ENCODE data around the gene CHRD. TPM values are rescaled to one million over a fixed set of nuclear protein-coding genes. Genes with fewer than 3 reads are reported as not detected.

The CHRD gene
- total RNA-seq, 1 experiment from 2014 or later: 2.7 TPM

DNA sequence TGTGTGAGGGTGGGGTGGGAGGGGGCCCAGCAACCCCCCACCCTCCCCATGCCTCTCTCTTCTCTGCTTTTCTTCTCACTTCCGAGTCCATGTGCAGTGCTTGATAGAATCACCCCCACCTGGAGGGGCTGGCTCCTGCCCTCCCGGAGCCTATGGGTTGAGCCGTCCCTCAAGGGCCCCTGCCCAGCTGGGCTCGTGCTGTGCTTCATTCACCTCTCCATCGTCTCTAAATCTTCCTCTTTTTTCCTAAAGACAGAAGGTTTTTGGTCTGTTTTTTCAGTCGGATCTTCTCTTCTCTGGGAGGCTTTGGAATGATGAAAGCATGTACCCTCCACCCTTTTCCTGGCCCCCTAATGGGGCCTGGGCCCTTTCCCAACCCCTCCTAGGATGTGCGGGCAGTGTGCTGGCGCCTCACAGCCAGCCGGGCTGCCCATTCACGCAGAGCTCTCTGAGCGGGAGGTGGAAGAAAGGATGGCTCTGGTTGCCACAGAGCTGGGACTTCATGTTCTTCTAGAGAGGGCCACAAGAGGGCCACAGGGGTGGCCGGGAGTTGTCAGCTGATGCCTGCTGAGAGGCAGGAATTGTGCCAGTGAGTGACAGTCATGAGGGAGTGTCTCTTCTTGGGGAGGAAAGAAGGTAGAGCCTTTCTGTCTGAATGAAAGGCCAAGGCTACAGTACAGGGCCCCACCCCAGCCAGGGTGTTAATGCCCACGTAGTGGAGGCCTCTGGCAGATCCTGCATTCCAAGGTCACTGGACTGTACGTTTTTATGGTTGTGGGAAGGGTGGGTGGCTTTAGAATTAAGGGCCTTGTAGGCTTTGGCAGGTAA, 34.3 kb upstream of the CHRD start (continued):
- TF ChIP-seq NFATC4 (CRISPR knock-in tag; IDR thresholded peaks at IDR 0.05) (no peak), FOXP1 (CRISPR knock-in tag; IDR thresholded peaks at IDR 0.05; ENCODE audit: borderline replicate concordance) (0 out of 2 replicates have a peak, but pooled peaks have one; percentile 27), ZNF396 (CRISPR knock-in tag; IDR thresholded peaks at IDR 0.05; ENCODE audit: borderline replicate concordance) (no peak), HMGA2 (CRISPR knock-in tag; IDR thresholded peaks at IDR 0.05) (no peak)
- TF ChIP-seq, protein P1, sequence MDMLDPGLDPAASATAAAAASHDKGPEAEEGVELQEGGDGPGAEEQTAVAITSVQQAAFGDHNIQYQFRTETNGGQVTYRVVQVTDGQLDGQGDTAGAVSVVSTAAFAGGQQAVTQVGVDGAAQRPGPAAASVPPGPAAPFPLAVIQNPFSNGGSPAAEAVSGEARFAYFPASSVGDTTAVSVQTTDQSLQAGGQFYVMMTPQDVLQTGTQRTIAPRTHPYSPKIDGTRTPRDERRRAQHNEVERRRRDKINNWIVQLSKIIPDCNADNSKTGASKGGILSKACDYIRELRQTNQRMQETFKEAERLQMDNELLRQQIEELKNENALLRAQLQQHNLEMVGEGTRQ (CRISPR knock-in tag; IDR thresholded peaks at IDR 0.05): peak; percentile 53
- TF ChIP-seq, protein P2, sequence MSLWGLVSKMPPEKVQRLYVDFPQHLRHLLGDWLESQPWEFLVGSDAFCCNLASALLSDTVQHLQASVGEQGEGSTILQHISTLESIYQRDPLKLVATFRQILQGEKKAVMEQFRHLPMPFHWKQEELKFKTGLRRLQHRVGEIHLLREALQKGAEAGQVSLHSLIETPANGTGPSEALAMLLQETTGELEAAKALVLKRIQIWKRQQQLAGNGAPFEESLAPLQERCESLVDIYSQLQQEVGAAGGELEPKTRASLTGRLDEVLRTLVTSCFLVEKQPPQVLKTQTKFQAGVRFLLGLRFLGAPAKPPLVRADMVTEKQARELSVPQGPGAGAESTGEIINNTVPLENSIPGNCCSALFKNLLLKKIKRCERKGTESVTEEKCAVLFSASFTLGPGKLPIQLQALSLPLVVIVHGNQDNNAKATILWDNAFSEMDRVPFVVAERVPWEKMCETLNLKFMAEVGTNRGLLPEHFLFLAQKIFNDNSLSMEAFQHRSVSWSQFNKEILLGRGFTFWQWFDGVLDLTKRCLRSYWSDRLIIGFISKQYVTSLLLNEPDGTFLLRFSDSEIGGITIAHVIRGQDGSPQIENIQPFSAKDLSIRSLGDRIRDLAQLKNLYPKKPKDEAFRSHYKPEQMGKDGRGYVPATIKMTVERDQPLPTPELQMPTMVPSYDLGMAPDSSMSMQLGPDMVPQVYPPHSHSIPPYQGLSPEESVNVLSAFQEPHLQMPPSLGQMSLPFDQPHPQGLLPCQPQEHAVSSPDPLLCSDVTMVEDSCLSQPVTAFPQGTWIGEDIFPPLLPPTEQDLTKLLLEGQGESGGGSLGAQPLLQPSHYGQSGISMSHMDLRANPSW (CRISPR knock-in tag; conservative IDR thresholded peaks at IDR 0.05; ENCODE audit: low read depth): no peak
- TF ChIP-seq, protein P3, sequence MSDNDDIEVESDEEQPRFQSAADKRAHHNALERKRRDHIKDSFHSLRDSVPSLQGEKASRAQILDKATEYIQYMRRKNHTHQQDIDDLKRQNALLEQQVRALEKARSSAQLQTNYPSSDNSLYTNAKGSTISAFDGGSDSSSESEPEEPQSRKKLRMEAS (CRISPR knock-in tag; IDR thresholded peaks at IDR 0.05): no peak

DNA sequence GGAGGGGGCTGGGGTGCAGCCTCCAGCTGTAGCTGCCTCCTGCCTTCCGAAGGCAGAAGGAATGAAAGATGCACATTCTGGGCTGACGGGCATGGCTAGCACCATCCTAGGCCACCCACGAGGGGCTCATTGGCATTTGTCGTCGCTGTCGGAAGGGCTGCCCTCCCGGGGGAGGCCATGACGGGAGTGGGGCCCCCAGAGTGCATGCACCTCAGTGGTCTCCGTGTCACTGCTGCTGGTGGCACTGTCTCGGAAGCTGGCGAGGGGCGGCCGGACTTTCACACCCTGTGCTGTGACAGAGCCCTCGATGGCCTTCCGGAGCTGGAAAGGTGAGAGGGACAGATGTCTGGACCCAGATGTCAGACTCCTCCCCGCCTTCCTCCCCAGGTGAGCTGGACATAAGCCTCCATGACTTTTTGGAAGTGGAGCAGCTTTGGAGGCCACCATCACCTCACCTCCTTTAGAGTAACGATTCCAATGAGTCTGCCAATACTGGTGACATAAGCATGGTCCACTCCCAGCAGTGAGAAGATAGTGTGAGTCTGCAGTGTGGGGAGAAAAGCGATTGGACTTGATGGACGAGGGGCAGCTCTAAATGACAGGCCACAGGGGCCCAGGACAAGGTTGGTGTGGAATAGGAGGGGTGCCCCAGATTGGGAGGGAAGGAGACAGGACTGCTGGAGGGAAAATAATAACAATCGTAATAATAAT, 33.2 kb upstream of the CHRD start:
- no peaks in the 10 kb centered on the region for H3K27me3 Mint-ChIP-seq (ENCODE audit: low read depth)
- H3K4me3 Mint-ChIP-seq: no peak overlapping the region
- DNase-seq (ENCODE audit: low spot score) (no peak), ATAC-seq (no peak)
- ChIA-PET CTCF (interaction anchor here (0.6 to 2.9 kb wide), 5 partner anchors 9 to 167 kb away, joined by 4 to 20 read pairs (median 11); partner anchors contain the start of gene FAM131A), POLR2A (no interaction called here)
- no peak for TF ChIP-seq TP53 (CRISPR knock-in tag; IDR thresholded peaks at IDR 0.05)
- TF ChIP-seq, protein P4, sequence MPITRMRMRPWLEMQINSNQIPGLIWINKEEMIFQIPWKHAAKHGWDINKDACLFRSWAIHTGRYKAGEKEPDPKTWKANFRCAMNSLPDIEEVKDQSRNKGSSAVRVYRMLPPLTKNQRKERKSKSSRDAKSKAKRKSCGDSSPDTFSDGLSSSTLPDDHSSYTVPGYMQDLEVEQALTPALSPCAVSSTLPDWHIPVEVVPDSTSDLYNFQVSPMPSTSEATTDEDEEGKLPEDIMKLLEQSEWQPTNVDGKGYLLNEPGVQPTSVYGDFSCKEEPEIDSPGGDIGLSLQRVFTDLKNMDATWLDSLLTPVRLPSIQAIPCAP (CRISPR knock-in tag; IDR thresholded peaks at IDR 0.05): no peak
- no peak for TF ChIP-seq NFE2L1 (CRISPR knock-in tag; IDR thresholded peaks at IDR 0.05)
- TF ChIP-seq CREB1 (CRISPR knock-in tag; IDR thresholded peaks at IDR 0.05): no peak
- TF ChIP-seq, protein P2 (CRISPR knock-in tag; conservative IDR thresholded peaks at IDR 0.05; ENCODE audit: low read depth): no peak
- TF ChIP-seq, protein P5, sequence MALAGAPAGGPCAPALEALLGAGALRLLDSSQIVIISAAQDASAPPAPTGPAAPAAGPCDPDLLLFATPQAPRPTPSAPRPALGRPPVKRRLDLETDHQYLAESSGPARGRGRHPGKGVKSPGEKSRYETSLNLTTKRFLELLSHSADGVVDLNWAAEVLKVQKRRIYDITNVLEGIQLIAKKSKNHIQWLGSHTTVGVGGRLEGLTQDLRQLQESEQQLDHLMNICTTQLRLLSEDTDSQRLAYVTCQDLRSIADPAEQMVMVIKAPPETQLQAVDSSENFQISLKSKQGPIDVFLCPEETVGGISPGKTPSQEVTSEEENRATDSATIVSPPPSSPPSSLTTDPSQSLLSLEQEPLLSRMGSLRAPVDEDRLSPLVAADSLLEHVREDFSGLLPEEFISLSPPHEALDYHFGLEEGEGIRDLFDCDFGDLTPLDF (CRISPR knock-in tag; IDR thresholded peaks at IDR 0.05): no peak
- no peak for TF ChIP-seq GTF2I (CRISPR knock-in tag; conservative IDR thresholded peaks at IDR 0.05)
- TF ChIP-seq ZNF317 (CRISPR knock-in tag; IDR thresholded peaks at IDR 0.05; ENCODE audit: borderline replicate concordance, low read depth): no peak
- no peak for TF ChIP-seq NFYB (CRISPR knock-in tag; conservative IDR thresholded peaks at IDR 0.05; ENCODE audit: low read depth)
- TF ChIP-seq, protein P6, sequence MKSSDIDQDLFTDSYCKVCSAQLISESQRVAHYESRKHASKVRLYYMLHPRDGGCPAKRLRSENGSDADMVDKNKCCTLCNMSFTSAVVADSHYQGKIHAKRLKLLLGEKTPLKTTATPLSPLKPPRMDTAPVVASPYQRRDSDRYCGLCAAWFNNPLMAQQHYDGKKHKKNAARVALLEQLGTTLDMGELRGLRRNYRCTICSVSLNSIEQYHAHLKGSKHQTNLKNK (CRISPR knock-in tag; IDR thresholded peaks at IDR 0.05): no peak
- TF ChIP-seq, protein P7, sequence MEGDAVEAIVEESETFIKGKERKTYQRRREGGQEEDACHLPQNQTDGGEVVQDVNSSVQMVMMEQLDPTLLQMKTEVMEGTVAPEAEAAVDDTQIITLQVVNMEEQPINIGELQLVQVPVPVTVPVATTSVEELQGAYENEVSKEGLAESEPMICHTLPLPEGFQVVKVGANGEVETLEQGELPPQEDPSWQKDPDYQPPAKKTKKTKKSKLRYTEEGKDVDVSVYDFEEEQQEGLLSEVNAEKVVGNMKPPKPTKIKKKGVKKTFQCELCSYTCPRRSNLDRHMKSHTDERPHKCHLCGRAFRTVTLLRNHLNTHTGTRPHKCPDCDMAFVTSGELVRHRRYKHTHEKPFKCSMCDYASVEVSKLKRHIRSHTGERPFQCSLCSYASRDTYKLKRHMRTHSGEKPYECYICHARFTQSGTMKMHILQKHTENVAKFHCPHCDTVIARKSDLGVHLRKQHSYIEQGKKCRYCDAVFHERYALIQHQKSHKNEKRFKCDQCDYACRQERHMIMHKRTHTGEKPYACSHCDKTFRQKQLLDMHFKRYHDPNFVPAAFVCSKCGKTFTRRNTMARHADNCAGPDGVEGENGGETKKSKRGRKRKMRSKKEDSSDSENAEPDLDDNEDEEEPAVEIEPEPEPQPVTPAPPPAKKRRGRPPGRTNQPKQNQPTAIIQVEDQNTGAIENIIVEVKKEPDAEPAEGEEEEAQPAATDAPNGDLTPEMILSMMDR (IDR thresholded peaks at IDR 0.05): no peak
- TF ChIP-seq, protein P8, sequence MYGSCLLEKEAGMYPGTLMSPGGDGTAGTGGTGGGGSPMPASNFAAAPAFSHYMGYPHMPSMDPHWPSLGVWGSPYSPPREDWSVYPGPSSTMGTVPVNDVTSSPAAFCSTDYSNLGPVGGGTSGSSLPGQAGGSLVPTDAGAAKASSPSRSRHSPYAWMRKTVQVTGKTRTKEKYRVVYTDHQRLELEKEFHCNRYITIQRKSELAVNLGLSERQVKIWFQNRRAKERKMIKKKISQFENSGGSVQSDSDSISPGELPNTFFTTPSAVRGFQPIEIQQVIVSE (CRISPR knock-in tag; IDR thresholded peaks at IDR 0.05; ENCODE audit: borderline replicate concordance): no peak
- peaks cover 16% of the 10 kb centered on the region for H3K4me1 Mint-ChIP-seq
- H3K36me3 Mint-ChIP-seq: peaks cover 8% of the 10 kb centered on the region; the same call in 1 of the 2 replicates
- H3K27ac Mint-ChIP-seq: no peak overlapping the region
- H3K9me3 Mint-ChIP-seq: no peaks in the 10 kb centered on the region
